ELF-1 (cell line): ENCODE results near the gene BCL11B.
A peak's percentile ranks its signal among the peaks of the same experiment; 100 is the strongest.

Source experiments
- DNase-seq: peaks from one replicate; pipeline ENCODE4 v3.0.0-alpha.2; 2016; ENCODE audit warnings: low read depth, low spot score

BCL11B gene

GRCh38 chr14:99163446-99163845 lies 108.6 kb downstream of the BCL11B start:
- DNase-seq: no peak

GRCh38 chr14:99159341-99160340 lies 112.4 kb downstream of the BCL11B start:
- DNase-seq: no peak

GRCh38 chr14:99158646-99159165 lies 113.3 kb downstream of the BCL11B start:
- DNase-seq: no peak

- no peak for DNase-seq
Measured at GRCh38 chr14:99158150-99158549, 113.8 kb downstream of the BCL11B start.

- no peak for DNase-seq
Measured at GRCh38 chr14:99157676-99158075, 114.3 kb downstream of the BCL11B start.

GRCh38 chr14:99157246-99157645 lies 114.8 kb downstream of the BCL11B start:
- no peak for DNase-seq

- DNase-seq: no peak
Measured at GRCh38 chr14:99156814-99157213, 115.2 kb downstream of the BCL11B start.

GRCh38 chr14:99156090-99156425 lies 115.9 kb downstream of the BCL11B start:
- DNase-seq: no peak

- no peak for DNase-seq
Measured at GRCh38 chr14:99155173-99156089, 116.6 kb downstream of the BCL11B start.

GRCh38 chr14:99150236-99150635 lies 121.8 kb downstream of the BCL11B start:
- no peak for DNase-seq

GRCh38 chr14:99148861-99149610 lies 123.0 kb downstream of the BCL11B start:
- DNase-seq: no peak

GRCh38 chr14:99148131-99148530 lies 123.9 kb downstream of the BCL11B start:
- DNase-seq: no peak

GRCh38 chr14:99147366-99147740 lies 124.6 kb downstream of the BCL11B start:
- no peak for DNase-seq

GRCh38 chr14:99146616-99147365 lies 125.2 kb downstream of the BCL11B start:
- no peak for DNase-seq

GRCh38 chr14:99145307-99145706 lies 126.7 kb downstream of the BCL11B start:
- no peak for DNase-seq

GRCh38 chr14:99143793-99144192 lies 128.2 kb downstream of the BCL11B start:
- peak; percentile 92 for DNase-seq

GRCh38 chr14:99143126-99143525 lies 128.9 kb downstream of the BCL11B start:
- peak; percentile 40 for DNase-seq

- DNase-seq: no peak
Measured at GRCh38 chr14:99141236-99141635, 130.8 kb downstream of the BCL11B start.

GRCh38 chr14:99138999-99139865 lies 132.8 kb downstream of the BCL11B start:
- DNase-seq: no peak
